SH-SY5Y (cell line): ENCODE data around the gene SSH3.

Experiments used
- GATA2 ChIP-seq: IDR thresholded peaks from 2 replicates; pipeline ENCODE4 v1.6.1; 2011; ENCODE audit warnings: mild to moderate bottlenecking, low read depth, low read length
- GATA3 ChIP-seq: IDR thresholded peaks from 2 replicates; pipeline ENCODE4 v1.6.1; 2011; ENCODE audit warnings: low read depth, mild to moderate bottlenecking, low read length, moderate library complexity

- TF ChIP-seq GATA2 (no peak), GATA3 (no peak)
Observed at GRCh38 chr11:67309661-67310061, 6.3 kb downstream of the SSH3 start.
